Adrenal gland (tissue), 12 donors: ENCODE data around the gene ADGRB3. TPM values are rescaled to one million over a fixed set of nuclear protein-coding genes. Genes with fewer than 3 reads are reported as not detected.

Experiments
- DNase-seq, 7 donors: peaks; one replicate each; pipeline ENCODE4 v3.0.0-alpha.2; 2019 to 2020
- H3K27ac ChIP-seq, 5 donors: fragments of 200-600 bp; sonication (generic) in 4 of 5; 1 replicate in 3 of 5; 2 replicates in 2 of 5; pipeline versions ENCODE4 v1.5.1 to v1.8.0; 2016 to 2020; ENCODE audit warnings: mild to moderate bottlenecking in 1 of 5
- H3K27me3 ChIP-seq: fragments of 200-600 bp; 2 replicates; pipeline ENCODE4 v1.8.0; 2021
- H3K36me3 ChIP-seq, 2 donors: fragments of 200-600 bp; replicated peaks in 1 of 2; 1 replicate in 1 of 2; 2 replicates in 1 of 2; pipeline versions ENCODE4 v1.5.1 to v1.8.0; 2018 to 2022
- H3K4me1 ChIP-seq, 2 donors: fragments of 200-600 bp; replicated peaks in 1 of 2; 1 replicate in 1 of 2; 2 replicates in 1 of 2; pipeline versions ENCODE4 v1.5.1 to v1.8.0; 2018 to 2021
- H3K4me3 ChIP-seq, 4 donors: fragments of 200-600 bp; sonication (generic) in 3 of 4; one replicate each; pipeline ENCODE4 v1.5.1; 2016 to 2018
- H3K9me3 ChIP-seq, 3 donors: fragments of 200-600 bp; sonication (generic) in 1 of 3; replicated peaks in 1 of 3; 1 replicate in 2 of 3; 2 replicates in 1 of 3; pipeline versions ENCODE4 v1.5.1 to v1.8.0; 2016 to 2021
- CTCF ChIP-seq, 6 experiments: fragments of 450-650 bp in 4 of 6; fragments of 200-600 bp in 2 of 6; sonication (generic) in 1 of 6; IDR thresholded peaks; 1 replicate in 5 of 6; 2 replicates in 1 of 6; pipeline versions ENCODE4 v1.5.1 to v1.8.0; 2016 to 2021; ENCODE audit warnings: antibody characterized with exemption in 6 of 6, mild to moderate bottlenecking in 2 of 6, moderate library complexity in 1 of 6
- POLR2A ChIP-seq, 2 donors: fragments of 450-650 bp; IDR thresholded peaks; one replicate each; pipeline ENCODE4 v1.6.1; 2017; ENCODE audit warnings: antibody characterized with exemption in 2 of 2, mild to moderate bottlenecking in 2 of 2, moderate library complexity in 1 of 2
- WGBS, 4 donors: extraction: QIAGEN DNeasy Blood & Tissue Kit in 2 of 4; methylation state at CpG; one replicate each; pipeline versions ENCODE4 v1.1.5 to v1.1.7; 2013 to 2017; 5-methylcytosine and 5-hydroxymethylcytosine counted together
- intact Hi-C, 2 donors: fragments of 100-400 bp; cut with DNase I; formaldehyde crosslinking; loops; one replicate each; pipeline versions ENCODE4 v1.14.1 to v1.15.0; 2022 to 2023
- polyA plus RNA-seq, 3 donors: library from polyadenylated mRNA; stranded (reverse); fragments of 200-250 nt in 2 of 3; fragments of 350-450 nt in 1 of 3; fragmentation: Illumina TruSeq in 1 of 3; extraction: RNeasy Lipid Tissue Mini Kit (QIAGEN cat#74804) in 1 of 3; gene quantifications; one replicate each; pipeline ENCODE4 v1.2.3, GENCODE V29; 2013 to 2014
- total RNA-seq, 9 donors: library from RNA; depleted of rRNA in 4 of 9; stranded (reverse); fragments of >200 nt in 4 of 9; fragments of 120-200 nt in 1 of 9; fragmentation: NEBNext Ultra II Directional in 1 of 9; extraction: Animal tissue kit (Norgen Biotek cat#: 25700) in 1 of 9; gene quantifications; one replicate each; pipeline versions ENCODE4 v1.1.0 to v1.2.4, GENCODE V29; 2013 to 2023
- donor health status: healthy with polysubstance abuse.
- donor health status: Bipolar disorder and iron deficiency.
- donor health status: DM: yes; HTN: yes; CAD: no.
- donor health status: DM: no; HTN: no; CAD: no.
- donor health status: DM: no; HTN: no; CAD: no.
- donor health status: DM: yes; HTN: yes; CAD: no.

Gene ADGRB3
- total and polyA plus RNA-seq, 12 donors: 1.3 to 9.0 (median 3.1) TPM

- no peak for DNase-seq
- H3K9me3 ChIP-seq: no peaks in the 10 kb centered on the region
- no peak overlapping the region for H3K4me3 ChIP-seq
- H3K4me1 ChIP-seq: no peaks in the 10 kb centered on the region
- intact Hi-C loops: no loop called here
- H3K27ac ChIP-seq: no peak overlapping the region
- TF ChIP-seq CTCF (IDR thresholded peaks at IDR 0.05): no peak
- TF ChIP-seq POLR2A (IDR thresholded peaks at IDR 0.05): no peak
- no peaks in the 10 kb centered on the region for H3K27me3 ChIP-seq
- no peaks in the 10 kb centered on the region for H3K36me3 ChIP-seq
Observed at GRCh38 chr6:68891419-68891818, 256.3 kb downstream of the ADGRB3 start.

- Histone ChIP-seq H3K27ac (no peak overlapping the region), H3K27me3 (no peaks in the 10 kb centered on the region), H3K4me3 (no peak overlapping the region), H3K9me3 (no peaks in the 10 kb centered on the region), H3K36me3 (no peaks in the 10 kb centered on the region), H3K4me1 (no peaks in the 10 kb centered on the region)
- intact Hi-C loops: no loop called here
- DNase-seq: no peak
- TF ChIP-seq POLR2A (IDR thresholded peaks at IDR 0.05) (no peak), CTCF (IDR thresholded peaks at IDR 0.05) (no peak)
- 87 to 92% (median 89%) methylated on average over 3 of the region's 3 CpGs for WGBS, 4 donors
Observed at GRCh38 chr6:68892452-68892851, 257.4 kb downstream of the ADGRB3 start.

GRCh38 chr6:68895929-68896328 is 260.8 kb downstream of the ADGRB3 start:
- intact Hi-C loops: no loop called here
- Histone ChIP-seq H3K9me3 (no peaks in the 10 kb centered on the region), H3K36me3 (no peaks in the 10 kb centered on the region), H3K27ac (no peak overlapping the region), H3K4me3 (no peak overlapping the region), H3K4me1 (no peaks in the 10 kb centered on the region), H3K27me3 (no peaks in the 10 kb centered on the region)
- no peak for DNase-seq
- no peak for TF ChIP-seq POLR2A (IDR thresholded peaks at IDR 0.05)
- WGBS, 4 donors: 48 to 71% (median 59%) methylated on average over 1 of the region's 1 CpG

GRCh38 chr6:68901044-68901443 is 266.0 kb downstream of the ADGRB3 start:
- WGBS, 4 donors: 75 to 100% (median 90%) methylated on average over 1 of the region's 1 CpG
- H3K4me3 ChIP-seq: no peak overlapping the region
- H3K36me3 ChIP-seq: no peaks in the 10 kb centered on the region
- intact Hi-C loops: no loop called here
- no peaks in the 10 kb centered on the region for H3K27me3 ChIP-seq
- H3K27ac ChIP-seq: no peak overlapping the region
- no peaks in the 10 kb centered on the region for H3K9me3 ChIP-seq
- TF ChIP-seq CTCF (IDR thresholded peaks at IDR 0.05) (no peak), POLR2A (IDR thresholded peaks at IDR 0.05) (no peak)
- H3K4me1 ChIP-seq: no peaks in the 10 kb centered on the region
- DNase-seq: no peak

- Histone ChIP-seq H3K27ac (no peak overlapping the region), H3K36me3 (no peaks in the 10 kb centered on the region), H3K4me3 (no peak overlapping the region), H3K9me3 (no peaks in the 10 kb centered on the region), H3K4me1 (no peaks in the 10 kb centered on the region), H3K27me3 (no peaks in the 10 kb centered on the region)
- WGBS, 4 donors: 68 to 84% (median 81%) methylated on average over 3 of the region's 3 CpGs
- intact Hi-C loops: no loop called here
- TF ChIP-seq CTCF (IDR thresholded peaks at IDR 0.05) (no peak), POLR2A (IDR thresholded peaks at IDR 0.05) (no peak)
- DNase-seq: no peak
Observed at GRCh38 chr6:68911334-68911733, 276.3 kb downstream of the ADGRB3 start.
